Breast epithelium (tissue), 3 donors: ENCODE measurements around the gene ACVR2A.

Experiments used
- POLR2A ChIP-seq: fragments of 450-650 bp; IDR thresholded peaks from one replicate; pipeline ENCODE4 v1.6.1; 2016; ENCODE audit warnings: antibody characterized with exemption, mild to moderate bottlenecking, moderate library complexity
- TF ChIP-seq, protein P1 (sequence below), 3 donors: fragments of 450-650 bp; IDR thresholded peaks; one replicate each; pipeline ENCODE4 v1.5.1; 2016 to 2017; ENCODE audit warnings: antibody characterized with exemption in 3 of 3, mild to moderate bottlenecking in 3 of 3, moderate library complexity in 3 of 3

DNA sequence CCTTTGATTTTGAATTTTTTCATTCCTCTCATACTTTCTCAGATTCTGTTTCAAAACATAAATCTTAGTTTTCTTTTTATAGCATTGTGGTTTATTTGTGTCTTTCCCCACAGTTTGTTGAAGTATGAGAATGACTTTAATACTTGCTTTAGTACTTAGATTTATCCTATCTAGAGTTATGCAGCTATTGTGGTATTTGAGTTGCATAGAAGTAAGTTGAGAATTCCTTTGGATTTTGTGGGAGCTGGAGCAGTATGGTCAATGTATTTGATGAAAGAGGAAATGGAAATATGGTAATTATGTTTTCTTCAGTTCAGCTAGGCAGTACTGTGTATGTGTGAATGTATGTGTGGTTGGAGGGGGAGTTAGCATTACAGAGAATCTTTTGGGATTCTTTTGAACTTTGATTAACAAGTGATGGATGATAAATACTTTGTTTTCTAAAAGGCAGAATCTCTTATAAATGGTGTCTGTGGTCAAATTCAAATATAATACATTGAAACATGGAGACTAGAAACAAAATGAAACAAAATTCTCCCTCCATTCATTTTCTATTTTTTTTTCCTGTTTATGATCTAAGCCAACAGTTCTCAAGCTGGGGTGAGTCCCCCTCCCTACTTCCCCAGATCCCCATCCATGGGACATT lies 3.0 kb downstream of the ACVR2A start:
- TF ChIP-seq, protein P1, sequence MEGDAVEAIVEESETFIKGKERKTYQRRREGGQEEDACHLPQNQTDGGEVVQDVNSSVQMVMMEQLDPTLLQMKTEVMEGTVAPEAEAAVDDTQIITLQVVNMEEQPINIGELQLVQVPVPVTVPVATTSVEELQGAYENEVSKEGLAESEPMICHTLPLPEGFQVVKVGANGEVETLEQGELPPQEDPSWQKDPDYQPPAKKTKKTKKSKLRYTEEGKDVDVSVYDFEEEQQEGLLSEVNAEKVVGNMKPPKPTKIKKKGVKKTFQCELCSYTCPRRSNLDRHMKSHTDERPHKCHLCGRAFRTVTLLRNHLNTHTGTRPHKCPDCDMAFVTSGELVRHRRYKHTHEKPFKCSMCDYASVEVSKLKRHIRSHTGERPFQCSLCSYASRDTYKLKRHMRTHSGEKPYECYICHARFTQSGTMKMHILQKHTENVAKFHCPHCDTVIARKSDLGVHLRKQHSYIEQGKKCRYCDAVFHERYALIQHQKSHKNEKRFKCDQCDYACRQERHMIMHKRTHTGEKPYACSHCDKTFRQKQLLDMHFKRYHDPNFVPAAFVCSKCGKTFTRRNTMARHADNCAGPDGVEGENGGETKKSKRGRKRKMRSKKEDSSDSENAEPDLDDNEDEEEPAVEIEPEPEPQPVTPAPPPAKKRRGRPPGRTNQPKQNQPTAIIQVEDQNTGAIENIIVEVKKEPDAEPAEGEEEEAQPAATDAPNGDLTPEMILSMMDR (IDR thresholded peaks at IDR 0.05): no peak
- no peak for TF ChIP-seq POLR2A
